ENCODE measurements around the gene BCR. TPM values are rescaled to one million over a fixed set of nuclear protein-coding genes. Genes with fewer than 3 reads are reported as not detected.

BCR gene
- total and polyA plus RNA-seq, 12 donors: 10.9 to 33.4 (median 25.8) TPM

DNA sequence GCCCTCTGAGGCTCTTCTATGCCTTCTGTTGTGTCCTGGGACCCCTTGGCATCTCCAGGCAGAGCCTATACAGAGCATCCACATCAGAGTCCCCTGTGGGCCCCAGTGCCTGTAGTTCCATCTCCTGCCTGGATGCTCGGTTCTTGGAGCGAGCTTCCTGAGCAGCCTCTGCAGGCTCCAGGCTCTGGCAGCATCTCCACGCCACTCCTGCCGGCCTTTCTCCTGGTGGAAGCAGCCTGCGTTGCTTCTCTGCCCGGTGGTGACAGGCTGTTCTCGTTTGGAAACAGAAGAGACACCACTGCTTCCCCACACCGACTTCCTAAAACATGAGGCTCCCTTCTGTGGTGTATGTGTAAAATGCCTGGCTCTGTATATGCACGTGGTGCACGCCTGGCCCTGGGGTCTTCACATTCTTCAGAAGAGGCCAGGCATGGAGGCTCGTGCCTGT is 52.8 kb downstream of the BCR start:
- Histone ChIP-seq H3K4me1 (peaks cover 17 to 66% (median 46%) of the 10 kb centered on the region in 9 donors), H3K9me3 (peaks cover 0 to 18% (median 10%) of the 10 kb centered on the region in 11 donors), H3K27ac (peak overlapping the region in 3 of 10 donors; percentile 7 to 58 (median 31)), H3K27me3 (no peaks in the 10 kb centered on the region), H3K36me3 (no peaks in the 10 kb centered on the region), H3K4me3 (no peak overlapping the region)
- DNase-seq (peak in 1 of 2 donors; percentile 46), ATAC-seq (peak in 7 of 8 donors; percentile 30 to 45 (median 36))
- 56 to 63% methylated on average over 11 of the region's 11 CpGs for WGBS, 2 donors
- TF ChIP-seq, protein P1, sequence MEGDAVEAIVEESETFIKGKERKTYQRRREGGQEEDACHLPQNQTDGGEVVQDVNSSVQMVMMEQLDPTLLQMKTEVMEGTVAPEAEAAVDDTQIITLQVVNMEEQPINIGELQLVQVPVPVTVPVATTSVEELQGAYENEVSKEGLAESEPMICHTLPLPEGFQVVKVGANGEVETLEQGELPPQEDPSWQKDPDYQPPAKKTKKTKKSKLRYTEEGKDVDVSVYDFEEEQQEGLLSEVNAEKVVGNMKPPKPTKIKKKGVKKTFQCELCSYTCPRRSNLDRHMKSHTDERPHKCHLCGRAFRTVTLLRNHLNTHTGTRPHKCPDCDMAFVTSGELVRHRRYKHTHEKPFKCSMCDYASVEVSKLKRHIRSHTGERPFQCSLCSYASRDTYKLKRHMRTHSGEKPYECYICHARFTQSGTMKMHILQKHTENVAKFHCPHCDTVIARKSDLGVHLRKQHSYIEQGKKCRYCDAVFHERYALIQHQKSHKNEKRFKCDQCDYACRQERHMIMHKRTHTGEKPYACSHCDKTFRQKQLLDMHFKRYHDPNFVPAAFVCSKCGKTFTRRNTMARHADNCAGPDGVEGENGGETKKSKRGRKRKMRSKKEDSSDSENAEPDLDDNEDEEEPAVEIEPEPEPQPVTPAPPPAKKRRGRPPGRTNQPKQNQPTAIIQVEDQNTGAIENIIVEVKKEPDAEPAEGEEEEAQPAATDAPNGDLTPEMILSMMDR (IDR thresholded peaks at IDR 0.05): no peak
- intact Hi-C loops (cut with DNase I): loop anchor here in 3 of 10 donors (5.0 to 10.0 kb wide), 2 partner anchors 48 to 51 kb away; partner anchors contain the start of gene BCR (in 3 of the 3)

DNA sequence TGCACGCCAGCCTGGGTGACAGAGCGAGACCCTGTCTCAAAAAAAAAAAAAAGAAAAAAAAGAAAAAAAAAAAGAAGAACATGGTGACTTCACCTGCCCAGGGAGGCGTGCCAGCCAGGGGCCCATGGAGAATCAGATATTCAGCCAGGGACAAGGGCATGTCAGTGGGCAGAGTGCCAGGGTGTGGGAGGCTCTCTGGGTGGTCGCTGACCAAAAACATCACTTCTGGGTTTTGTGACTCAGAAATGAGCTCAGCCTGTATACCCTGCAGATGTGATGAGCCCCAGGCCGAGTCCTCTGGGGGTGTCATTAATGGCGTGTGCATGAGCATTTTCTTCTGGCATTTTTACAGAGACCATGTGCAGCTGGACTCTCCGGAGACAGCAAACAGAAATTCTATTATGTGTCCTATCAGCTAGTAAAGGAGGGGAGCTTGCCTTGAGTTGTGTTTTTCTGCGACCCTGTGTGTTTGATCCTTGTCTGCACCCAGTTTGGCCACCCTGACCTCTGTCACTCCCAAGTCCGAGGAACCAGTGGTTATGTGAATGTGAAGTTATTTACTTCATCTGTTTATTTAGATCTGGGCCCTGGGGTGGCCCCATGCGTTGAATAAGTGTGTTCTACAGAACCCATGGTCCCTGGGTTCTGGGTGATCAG is 53.6 kb downstream of the BCR start:
- DNase-seq: peak in 1 of 2 donors; percentile 50
- peak overlapping the region in 3 of 10 donors; percentile 7 to 58 (median 31) for H3K27ac ChIP-seq

DNA sequence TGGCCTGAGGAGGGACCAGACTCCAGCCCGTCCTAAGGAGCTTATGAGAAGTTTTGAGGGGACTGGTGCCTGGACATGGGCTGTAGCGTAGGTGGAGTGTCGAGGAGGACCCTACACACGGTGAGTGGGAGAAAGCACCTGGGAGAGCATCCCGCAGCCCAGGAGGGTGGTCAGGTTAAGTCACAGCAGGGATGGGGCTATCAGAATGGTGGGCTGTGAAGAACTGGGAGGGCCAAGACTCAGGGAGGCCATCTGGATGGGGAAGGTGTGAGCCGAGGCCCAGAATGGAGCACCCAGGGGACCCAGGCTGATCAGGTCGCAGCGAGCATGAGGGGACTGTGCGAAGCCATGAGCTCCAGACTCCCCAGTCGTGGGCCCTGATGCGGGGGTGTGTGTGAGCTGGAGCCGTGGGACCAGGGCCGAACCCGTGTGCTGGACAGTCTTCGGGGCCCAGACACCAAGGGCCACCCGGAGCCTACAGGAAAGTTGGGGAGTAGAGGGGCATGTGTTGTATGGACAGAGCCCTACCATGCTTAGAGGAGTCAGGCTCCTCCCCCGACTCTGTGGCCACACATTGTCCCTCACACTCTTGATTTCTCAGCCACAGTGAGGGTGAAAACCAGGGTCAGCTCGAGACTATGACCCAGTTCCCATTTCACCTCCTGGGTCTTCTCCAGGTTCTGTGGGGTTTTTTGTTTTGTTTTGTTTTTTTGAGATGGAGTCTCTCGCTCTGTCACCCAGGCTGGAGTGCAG is 54.3 kb downstream of the BCR start:
- no peak for ATAC-seq
- peak overlapping the region in 1 of 10 donors; percentile 57 for H3K27ac ChIP-seq
- WGBS, 2 donors: 95 to 97% methylated on average over 18 to 19 of the region's 19 CpGs
- TF ChIP-seq, protein P1 (IDR thresholded peaks at IDR 0.05): no peak
- H3K4me1 ChIP-seq: peaks cover 17 to 78% (median 48%) of the 10 kb centered on the region in 9 donors
- intact Hi-C loops (cut with DNase I): loop anchor here in 6 of 10 donors (5.0 to 10.0 kb wide), 5 partner anchors 38 to 57 kb away; partner anchors contain the start of gene BCR (in 4 of the 6)
- H3K36me3 ChIP-seq: no peaks in the 10 kb centered on the region
- H3K4me3 ChIP-seq: no peak overlapping the region
- peaks cover 0 to 3% (median 0%) of the 10 kb centered on the region in 11 donors for H3K9me3 ChIP-seq
- DNase-seq: no peak
- no peaks in the 10 kb centered on the region for H3K27me3 ChIP-seq

More for the DNA sequence above, 53.6 kb downstream of the BCR start:
- 77 to 83% methylated on average over 10 of the region's 10 CpGs for WGBS, 2 donors
- TF ChIP-seq, protein P1 (IDR thresholded peaks at IDR 0.05): no peak
- peaks cover 17 to 73% (median 48%) of the 10 kb centered on the region in 9 donors for H3K4me1 ChIP-seq
- H3K9me3 ChIP-seq: peaks cover 0 to 10% (median 3%) of the 10 kb centered on the region in 11 donors
- H3K36me3 ChIP-seq: no peaks in the 10 kb centered on the region
- H3K27me3 ChIP-seq: no peaks in the 10 kb centered on the region
- ATAC-seq: peak in 6 of 8 donors; percentile 26 to 51 (median 37)
- H3K4me3 ChIP-seq: no peak overlapping the region
- intact Hi-C loops (cut with DNase I): loop anchor here in 3 of 10 donors (5.0 to 10.0 kb wide), 2 partner anchors 49 to 52 kb away; partner anchors contain the start of gene BCR (in 3 of the 3)

DNA sequence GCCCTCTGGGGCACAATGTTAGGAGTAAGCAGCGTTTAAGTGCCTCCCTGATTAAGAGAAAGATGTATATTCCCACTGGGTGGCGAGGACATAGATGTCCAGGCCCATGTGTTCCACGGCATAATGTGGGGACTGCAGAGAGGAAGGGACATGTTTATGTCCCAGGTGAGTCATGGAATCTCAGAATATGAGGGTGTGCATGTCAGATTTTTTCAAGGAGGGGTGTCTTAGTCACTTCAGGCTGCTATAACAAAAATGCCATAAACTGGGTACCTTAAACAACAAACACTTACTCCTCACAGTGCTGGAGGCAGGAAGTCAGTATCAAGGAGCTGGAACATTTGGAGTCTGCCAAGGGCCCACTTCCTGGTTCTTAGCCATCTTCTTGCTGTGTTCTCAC is 55.1 kb downstream of the BCR start:
- H3K27ac ChIP-seq: no peak overlapping the region
- H3K4me1 ChIP-seq: peaks cover 17 to 78% (median 49%) of the 10 kb centered on the region in 9 donors
- ATAC-seq (no peak), DNase-seq (no peak)
- no peak overlapping the region for H3K4me3 ChIP-seq
- WGBS, 2 donors: 95 to 97% methylated on average over 3 of the region's 3 CpGs
- H3K36me3 ChIP-seq: no peaks in the 10 kb centered on the region
- no peaks in the 10 kb centered on the region for H3K27me3 ChIP-seq
- no peaks in the 10 kb centered on the region for H3K9me3 ChIP-seq
- TF ChIP-seq, protein P1 (IDR thresholded peaks at IDR 0.05): no peak
- intact Hi-C loops (cut with DNase I): loop anchor here in 5 of 10 donors (5.0 to 10.0 kb wide), 5 partner anchors 37 to 58 kb away; partner anchors contain the start of gene BCR (in 3 of the 5)
